ENCODE measurements around the gene GSN. TPM values are rescaled to one million over a fixed set of nuclear protein-coding genes. Genes with fewer than 3 reads are reported as not detected.

Gene GSN
- total and polyA plus RNA-seq, 3 experiments from 2014 or later, result 4.1 to 6.3 (median 4.2) TPM

DNA sequence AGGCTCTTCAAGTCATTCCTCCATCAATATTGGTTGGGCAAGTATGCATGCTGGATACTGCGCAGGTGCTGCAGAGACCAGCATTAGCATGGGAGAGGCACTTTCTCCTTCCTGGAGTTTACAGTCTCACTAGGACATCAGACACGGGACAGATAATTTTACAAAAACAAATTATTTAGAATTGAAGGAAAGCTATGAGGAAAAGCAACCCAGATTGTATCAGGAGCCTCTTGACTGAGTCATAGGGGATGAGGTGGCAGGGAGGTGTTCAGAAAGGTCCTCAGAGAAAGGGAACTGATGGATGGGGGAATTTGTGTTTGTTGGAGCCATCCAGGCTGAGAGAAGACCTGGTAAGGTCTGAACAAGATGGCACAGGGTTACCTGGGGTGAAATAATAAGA lies 41.8 kb upstream of the GSN start:
- no peaks in the 10 kb centered on the region for H3K27me3 Mint-ChIP-seq
- H3K27ac ChIP-seq (ENCODE audit: low read depth, low read length), result no peak overlapping the region
- no peaks in the 10 kb centered on the region for H3K4me1 ChIP-seq (ENCODE audit: insufficient read depth, low read length)
- H3K9me3 ChIP-seq (ENCODE audit: low read length), result no peaks in the 10 kb centered on the region
- CTCF ChIA-PET, result no interaction called here
- no peak overlapping the region for H3K4me3 Mint-ChIP-seq
- H3K4me3 ChIP-seq (ENCODE audit: low read length), result no peak overlapping the region
- H3K4me1 Mint-ChIP-seq, result peaks cover 0 to 2% (median 0%) of the 10 kb centered on the region in 3 donors
- peaks cover 4% of the 10 kb centered on the region in 3 donors for H3K36me3 Mint-ChIP-seq
- H3K36me3 ChIP-seq (ENCODE audit: insufficient read depth, low read length), result no peaks in the 10 kb centered on the region
- no peaks in the 10 kb centered on the region for H3K9me3 Mint-ChIP-seq
- H3K27me3 ChIP-seq (ENCODE audit: insufficient read depth, low read length, poor library complexity, severe bottlenecking), result no peaks in the 10 kb centered on the region
- POLR2A ChIA-PET, result no interaction called here
- DNase-seq, result no peak
- no peak overlapping the region for H3K27ac Mint-ChIP-seq

GRCh38 chr9:121227862-121228261 lies 40.1 kb upstream of the GSN start:
- no peaks in the 10 kb centered on the region for H3K27me3 ChIP-seq (ENCODE audit: insufficient read depth, low read length, poor library complexity, severe bottlenecking)
- CTCF ChIA-PET, result interaction anchor here (0.6 kb wide), 1 partner anchor 163 kb away, joined by 3 read pairs; no protein-coding TSS in a partner anchor
- H3K4me3 ChIP-seq (ENCODE audit: low read length), result no peak overlapping the region
- Mint-ChIP-seq H3K27me3 (peaks cover 0 to 1% of the 10 kb centered on the region in 2 donors), H3K4me1 (no peaks in the 10 kb centered on the region), H3K27ac (no peak overlapping the region), H3K9me3 (no peaks in the 10 kb centered on the region), H3K36me3 (peaks cover 4 to 15% (median 10%) of the 10 kb centered on the region in 3 donors), H3K4me3 (no peak overlapping the region)
- POLR2A ChIA-PET, result no interaction called here
- no peaks in the 10 kb centered on the region for H3K4me1 ChIP-seq (ENCODE audit: insufficient read depth, low read length)
- no peak for DNase-seq
- H3K9me3 ChIP-seq (ENCODE audit: low read length), result no peaks in the 10 kb centered on the region
- H3K27ac ChIP-seq (ENCODE audit: low read depth, low read length), result no peak overlapping the region
- peaks cover 3% of the 10 kb centered on the region for H3K36me3 ChIP-seq (ENCODE audit: insufficient read depth, low read length)

GRCh38 chr9:121230256-121230655 lies 37.7 kb upstream of the GSN start:
- no peaks in the 10 kb centered on the region for H3K4me1 Mint-ChIP-seq
- no peaks in the 10 kb centered on the region for H3K9me3 ChIP-seq (ENCODE audit: low read length)
- H3K9me3 Mint-ChIP-seq, result no peaks in the 10 kb centered on the region
- H3K27me3 ChIP-seq (ENCODE audit: insufficient read depth, low read length, poor library complexity, severe bottlenecking), result no peaks in the 10 kb centered on the region
- no peak overlapping the region for H3K4me3 ChIP-seq (ENCODE audit: low read length)
- no peak for DNase-seq
- peaks cover 0 to 1% of the 10 kb centered on the region in 2 donors for H3K27me3 Mint-ChIP-seq
- H3K27ac ChIP-seq (ENCODE audit: low read depth, low read length), result no peak overlapping the region
- peaks cover 4 to 22% (median 10%) of the 10 kb centered on the region in 3 donors for H3K36me3 Mint-ChIP-seq
- ChIA-PET POLR2A (no interaction called here), CTCF (interaction anchor here (0.8 kb wide), 1 partner anchor 12 kb away, joined by 3 read pairs; no protein-coding TSS in a partner anchor)
- no peak overlapping the region for H3K4me3 Mint-ChIP-seq
- H3K27ac Mint-ChIP-seq, result no peak overlapping the region
- no peaks in the 10 kb centered on the region for H3K4me1 ChIP-seq (ENCODE audit: insufficient read depth, low read length)
- peaks cover 3% of the 10 kb centered on the region for H3K36me3 ChIP-seq (ENCODE audit: insufficient read depth, low read length)

GRCh38 chr9:121232251-121232650 lies 35.7 kb upstream of the GSN start:
- Histone ChIP-seq H3K4me1 (ENCODE audit: insufficient read depth, low read length) (no peaks in the 10 kb centered on the region), H3K27me3 (ENCODE audit: insufficient read depth, low read length, poor library complexity, severe bottlenecking) (no peaks in the 10 kb centered on the region), H3K9me3 (ENCODE audit: low read length) (no peaks in the 10 kb centered on the region), H3K27ac (ENCODE audit: low read depth, low read length) (no peak overlapping the region), H3K4me3 (ENCODE audit: low read length) (no peak overlapping the region), H3K36me3 (ENCODE audit: insufficient read depth, low read length) (peaks cover 3% of the 10 kb centered on the region)
- POLR2A ChIA-PET, result no interaction called here
- Mint-ChIP-seq H3K27ac (no peak overlapping the region), H3K4me1 (no peaks in the 10 kb centered on the region), H3K4me3 (no peak overlapping the region), H3K36me3 (peaks cover 4 to 29% (median 12%) of the 10 kb centered on the region in 3 donors), H3K27me3 (peaks cover 0 to 1% of the 10 kb centered on the region in 2 donors), H3K9me3 (no peaks in the 10 kb centered on the region)
- no peak for DNase-seq
- CTCF ChIA-PET, result no interaction called here

DNA sequence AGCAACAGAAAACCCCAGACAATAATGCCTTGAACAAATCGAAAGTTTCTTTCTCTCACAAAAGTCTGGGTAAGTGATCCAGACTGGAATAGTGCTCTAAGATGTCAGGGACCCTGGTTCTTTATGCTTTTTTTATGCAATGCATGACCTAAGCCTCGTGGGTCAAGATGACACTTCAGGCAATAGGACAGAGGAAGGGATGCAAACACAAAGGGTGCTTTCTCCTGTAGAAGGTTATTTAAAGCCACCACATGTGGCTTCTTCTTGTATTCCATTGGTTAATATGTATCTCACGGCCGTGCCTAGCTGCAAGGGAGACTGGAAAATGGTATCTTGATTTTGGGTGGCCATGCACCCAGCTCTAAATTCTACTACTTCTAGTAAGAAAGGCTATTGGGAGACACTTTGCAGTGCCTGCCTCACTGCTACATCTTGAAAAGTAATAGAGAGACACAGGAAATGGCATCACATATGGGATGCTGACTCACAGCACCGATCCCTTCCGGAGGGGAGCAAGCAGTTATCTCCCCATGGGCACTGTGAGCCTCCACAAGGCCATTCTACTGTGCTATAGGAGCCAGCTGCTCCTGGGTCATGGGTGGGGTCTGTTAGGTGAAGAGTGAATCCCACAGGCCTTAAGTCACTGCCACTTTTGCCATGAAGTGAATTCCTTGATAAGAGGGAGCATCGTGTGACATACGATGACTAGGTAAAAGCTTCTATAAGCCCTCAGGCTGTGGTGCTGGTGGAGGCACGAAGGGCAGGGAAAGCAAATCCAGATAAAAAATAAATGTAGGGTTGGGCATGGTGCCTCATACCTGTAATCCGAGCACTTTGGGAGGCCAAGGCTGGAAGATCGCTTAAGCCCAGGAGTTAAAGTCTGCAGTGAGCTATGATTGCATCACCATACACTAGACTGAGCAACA lies 33.8 kb upstream of the GSN start:
- H3K9me3 ChIP-seq (ENCODE audit: low read length), result no peaks in the 10 kb centered on the region
- no peak overlapping the region for H3K4me3 ChIP-seq (ENCODE audit: low read length)
- no peak overlapping the region for H3K27ac ChIP-seq (ENCODE audit: low read depth, low read length)
- ChIA-PET CTCF (interaction anchor here (2.3 kb wide), 1 partner anchor 22 kb away, joined by 7 read pairs; no protein-coding TSS in a partner anchor), POLR2A (no interaction called here)
- peaks cover 3% of the 10 kb centered on the region for H3K36me3 ChIP-seq (ENCODE audit: insufficient read depth, low read length)
- Mint-ChIP-seq H3K36me3 (peaks cover 10 to 30% (median 20%) of the 10 kb centered on the region in 3 donors), H3K27ac (no peak overlapping the region), H3K4me1 (no peaks in the 10 kb centered on the region), H3K9me3 (no peaks in the 10 kb centered on the region), H3K27me3 (peaks cover 0 to 1% of the 10 kb centered on the region in 2 donors), H3K4me3 (no peak overlapping the region)
- H3K4me1 ChIP-seq (ENCODE audit: insufficient read depth, low read length), result no peaks in the 10 kb centered on the region
- H3K27me3 ChIP-seq (ENCODE audit: insufficient read depth, low read length, poor library complexity, severe bottlenecking), result no peaks in the 10 kb centered on the region
- no peak for DNase-seq

GRCh38 chr9:121234832-121235161 lies 33.2 kb upstream of the GSN start:
- CTCF ChIA-PET, result interaction anchor here (2.3 kb wide), 1 partner anchor 22 kb away, joined by 7 read pairs; no protein-coding TSS in a partner anchor
- no peak overlapping the region for H3K27ac ChIP-seq (ENCODE audit: low read depth, low read length)
- H3K4me1 Mint-ChIP-seq, result no peaks in the 10 kb centered on the region

DNA sequence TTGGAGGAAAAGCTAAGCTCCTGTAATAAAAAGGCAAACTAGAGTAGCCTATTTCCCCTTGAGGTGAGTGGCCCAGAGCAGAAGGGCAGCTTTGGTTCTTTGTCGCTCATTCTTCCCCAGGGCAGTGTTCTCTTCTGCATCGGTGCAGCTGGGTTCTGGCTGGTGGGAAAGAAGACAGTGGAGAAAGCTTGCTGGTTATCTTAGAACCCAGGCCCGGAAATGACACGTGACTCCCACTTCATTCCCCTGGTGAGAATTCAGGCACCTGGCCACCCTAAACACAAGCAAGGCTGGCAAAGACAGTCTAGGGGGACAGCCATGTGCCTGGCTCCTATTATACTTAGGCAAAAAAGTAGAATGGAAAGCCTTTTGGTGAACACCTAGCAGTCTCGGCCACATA lies 32.5 kb upstream of the GSN start:
- Mint-ChIP-seq H3K4me3 (no peak overlapping the region), H3K27ac (peak overlapping the region in 1 of 8 donors; percentile 15), H3K27me3 (peaks cover 0 to 1% of the 10 kb centered on the region in 2 donors), H3K4me1 (no peaks in the 10 kb centered on the region), H3K36me3 (peaks cover 14 to 32% (median 20%) of the 10 kb centered on the region in 3 donors), H3K9me3 (no peaks in the 10 kb centered on the region)
- DNase-seq, result no peak
- H3K4me1 ChIP-seq (ENCODE audit: insufficient read depth, low read length), result no peaks in the 10 kb centered on the region
- H3K4me3 ChIP-seq (ENCODE audit: low read length), result no peak overlapping the region
- H3K27ac ChIP-seq (ENCODE audit: low read depth, low read length), result no peak overlapping the region
- H3K9me3 ChIP-seq (ENCODE audit: low read length), result no peaks in the 10 kb centered on the region
- H3K27me3 ChIP-seq (ENCODE audit: insufficient read depth, low read length, poor library complexity, severe bottlenecking), result no peaks in the 10 kb centered on the region
- ChIA-PET POLR2A (no interaction called here), CTCF (interaction anchor here (2.3 kb wide), 1 partner anchor 23 kb away, joined by 7 read pairs; no protein-coding TSS in a partner anchor)
- peaks cover 3% of the 10 kb centered on the region for H3K36me3 ChIP-seq (ENCODE audit: insufficient read depth, low read length)

More at GRCh38 chr9:121234832-121235161, 33.2 kb upstream of the GSN start:
- Mint-ChIP-seq H3K4me3 (no peak overlapping the region), H3K36me3 (peaks cover 10 to 30% (median 20%) of the 10 kb centered on the region in 3 donors), H3K27me3 (peaks cover 0 to 1% of the 10 kb centered on the region in 2 donors), H3K9me3 (no peaks in the 10 kb centered on the region), H3K27ac (peak overlapping the region in 1 of 8 donors; percentile 52)
- no peak overlapping the region for H3K4me3 ChIP-seq (ENCODE audit: low read length)
- POLR2A ChIA-PET, result no interaction called here
- no peaks in the 10 kb centered on the region for H3K27me3 ChIP-seq (ENCODE audit: insufficient read depth, low read length, poor library complexity, severe bottlenecking)
- no peaks in the 10 kb centered on the region for H3K9me3 ChIP-seq (ENCODE audit: low read length)
- no peaks in the 10 kb centered on the region for H3K4me1 ChIP-seq (ENCODE audit: insufficient read depth, low read length)
- DNase-seq, result no peak
- H3K36me3 ChIP-seq (ENCODE audit: insufficient read depth, low read length), result peaks cover 3% of the 10 kb centered on the region

DNA sequence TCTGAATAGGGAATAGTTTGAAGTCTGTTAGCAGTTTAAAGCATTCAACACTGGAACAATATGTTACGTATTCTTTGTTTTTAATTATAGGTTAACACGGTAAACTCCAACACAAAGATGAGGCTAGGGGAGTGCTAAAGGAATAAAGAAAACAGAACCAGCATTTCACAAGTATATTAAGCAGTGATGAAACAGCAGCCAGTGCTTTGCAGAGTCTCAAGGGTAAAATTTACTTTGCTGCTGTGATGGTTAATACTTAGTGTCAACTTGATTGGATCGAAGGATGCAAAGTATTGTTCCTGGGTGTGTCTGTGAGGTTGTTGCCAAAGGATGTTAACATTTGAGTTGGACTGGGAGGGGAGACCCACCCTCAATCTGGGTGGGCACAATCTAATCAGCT lies 30.0 kb upstream of the GSN start:
- Histone ChIP-seq H3K27ac (ENCODE audit: low read depth, low read length) (no peak overlapping the region), H3K9me3 (ENCODE audit: low read length) (no peaks in the 10 kb centered on the region), H3K36me3 (ENCODE audit: insufficient read depth, low read length) (no peaks in the 10 kb centered on the region), H3K4me3 (ENCODE audit: low read length) (no peak overlapping the region), H3K4me1 (ENCODE audit: insufficient read depth, low read length) (no peaks in the 10 kb centered on the region), H3K27me3 (ENCODE audit: insufficient read depth, low read length, poor library complexity, severe bottlenecking) (no peaks in the 10 kb centered on the region)
- no peaks in the 10 kb centered on the region for H3K27me3 Mint-ChIP-seq
- peak overlapping the region in 1 of 8 donors; percentile 48 for H3K27ac Mint-ChIP-seq
- ChIA-PET CTCF (no interaction called here), POLR2A (no interaction called here)
- H3K4me3 Mint-ChIP-seq, result peak overlapping the region in 1 of 7 donors; percentile 62
- H3K9me3 Mint-ChIP-seq, result no peaks in the 10 kb centered on the region
- H3K36me3 Mint-ChIP-seq, result peaks cover 16 to 24% (median 20%) of the 10 kb centered on the region in 3 donors
- no peaks in the 10 kb centered on the region for H3K4me1 Mint-ChIP-seq
- no peak for DNase-seq
